Fibroblast of gingiva (primary cell): ENCODE results near the gene FKRP.
"Not testable (repeated sequence)": the region's sequence is repeated elsewhere in the genome, so short reads cannot be mapped to it uniquely, and the experiment has no call there.

Source experiments
- DNase-seq: peaks from one replicate; pipeline ENCODE4 v3.0.0-alpha.2; 2011; ENCODE audit warnings: low read depth

FKRP gene

GRCh38 chr19:46786236-46787039 lies 40.6 kb downstream of the FKRP start:
- peak; percentile 92 for DNase-seq

GRCh38 chr19:46787040-46787330 lies 41.1 kb downstream of the FKRP start:
- DNase-seq: no peak

DNA sequence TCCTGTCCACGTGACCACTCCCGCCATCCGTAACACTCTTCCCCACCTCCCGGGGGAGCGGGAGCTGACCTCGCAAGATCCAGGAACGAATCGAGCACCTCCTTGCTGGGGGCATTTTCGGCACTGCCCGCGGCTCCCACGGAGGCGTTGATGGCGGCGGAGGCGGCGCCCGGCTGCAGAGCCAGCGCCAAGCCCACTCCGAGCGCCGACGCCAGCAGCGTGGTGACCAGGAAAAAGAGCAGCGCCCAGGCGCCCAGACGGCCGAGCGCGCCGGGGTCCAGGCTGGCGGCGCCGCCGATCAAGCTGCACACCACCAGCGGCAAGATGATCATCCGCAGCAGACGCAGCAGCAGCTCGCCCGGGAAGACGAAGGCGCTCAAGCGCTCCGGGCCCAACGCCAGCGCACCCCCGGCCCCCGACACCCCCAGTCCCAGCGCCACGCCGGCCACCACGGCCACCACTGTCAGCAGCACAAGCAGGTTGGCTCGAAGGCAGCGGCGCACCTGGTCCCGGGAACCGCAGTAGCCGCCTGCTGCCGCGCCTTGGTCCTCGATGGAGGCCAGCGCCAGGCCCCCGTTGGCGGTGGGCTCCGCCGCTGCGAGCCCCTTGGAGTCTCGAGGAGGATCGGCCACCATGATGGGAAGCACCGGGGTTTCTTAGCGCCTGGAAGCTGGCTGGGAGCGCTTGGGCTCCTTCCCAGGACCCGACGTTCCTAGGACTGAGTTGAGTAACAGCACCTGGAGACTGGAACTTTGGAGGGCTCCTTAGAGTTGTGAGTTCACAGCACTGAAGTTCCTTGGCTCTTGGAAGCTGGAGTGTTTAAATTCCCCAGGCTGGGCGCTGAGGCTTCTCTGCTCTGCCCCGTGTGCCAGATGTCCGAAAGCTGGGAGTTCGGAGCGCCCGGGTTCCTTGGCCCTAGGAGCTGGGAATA lies 41.7 kb downstream of the FKRP start:
- DNase-seq: peak; percentile 81

DNA sequence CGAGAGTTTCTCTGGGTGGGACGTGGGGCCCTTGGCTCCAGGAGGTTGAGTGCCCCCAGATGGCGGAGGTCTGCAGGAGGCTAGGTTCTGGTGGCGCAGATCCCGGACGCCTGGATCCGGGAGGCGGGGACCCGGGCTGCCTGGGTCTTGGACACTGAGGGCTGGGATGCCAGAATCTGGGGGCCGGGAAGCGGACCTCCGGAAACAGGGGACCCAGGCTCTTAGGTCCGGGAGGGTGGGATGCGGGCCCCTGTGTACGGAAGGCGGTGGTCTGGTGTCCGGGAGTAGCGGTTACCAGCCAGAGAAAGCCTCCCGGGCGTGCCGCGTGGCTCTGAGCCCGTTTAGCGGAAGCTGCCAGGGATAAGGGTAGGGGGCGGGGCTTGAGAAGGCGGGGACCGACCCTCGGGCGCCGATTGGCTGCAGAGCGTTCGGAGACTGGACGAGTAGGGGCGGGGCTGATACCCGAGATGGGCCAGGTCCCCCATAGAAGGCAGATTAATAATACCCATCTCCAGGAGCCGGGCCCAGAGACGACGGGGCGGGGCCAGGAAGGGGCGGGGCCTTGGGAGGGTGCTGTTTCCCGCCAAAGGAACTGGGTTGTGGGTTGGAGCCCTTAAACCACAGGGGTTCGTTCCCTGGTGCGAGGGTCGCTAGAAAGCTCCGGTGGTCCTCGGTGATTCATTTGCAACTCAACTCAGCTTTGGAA lies 42.6 kb downstream of the FKRP start, which contains the start of gene SLC1A5:
SLC1A5 (minus strand) TSS at position 333 of the 706 bp plus-strand sequence. CDS start 629 bp downstream, outside the sequence.
- DNase-seq: peak; percentile 98

- DNase-seq: no peak
Observed at GRCh38 chr19:46788968-46789338, 43.1 kb downstream of the FKRP start.

- DNase-seq: no peak
Observed at GRCh38 chr19:46789371-46789770, 43.5 kb downstream of the FKRP start.

- DNase-seq: no peak
Observed at GRCh38 chr19:46791944-46792343, 46.1 kb downstream of the FKRP start.

DNA sequence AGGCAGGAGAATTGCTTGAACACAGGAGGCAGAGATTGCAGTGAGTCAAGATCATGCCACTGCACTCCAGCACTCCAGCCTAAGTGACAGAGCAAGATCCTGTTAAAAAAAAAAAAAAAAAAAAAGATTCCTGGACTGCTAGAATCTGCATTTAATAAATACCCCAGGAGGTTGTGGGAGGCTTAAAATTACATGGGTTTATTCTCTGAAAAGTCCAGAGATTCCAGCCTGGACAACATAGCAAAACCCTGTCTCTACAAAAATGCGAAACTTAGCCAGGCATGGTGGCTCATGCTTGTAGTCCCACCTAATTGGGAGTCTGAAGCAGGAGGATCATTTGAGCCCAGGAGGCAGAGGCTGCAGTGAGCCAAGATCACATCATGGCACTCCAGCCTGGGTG lies 52.0 kb downstream of the FKRP start:
- peak; percentile 19 for DNase-seq

DNA sequence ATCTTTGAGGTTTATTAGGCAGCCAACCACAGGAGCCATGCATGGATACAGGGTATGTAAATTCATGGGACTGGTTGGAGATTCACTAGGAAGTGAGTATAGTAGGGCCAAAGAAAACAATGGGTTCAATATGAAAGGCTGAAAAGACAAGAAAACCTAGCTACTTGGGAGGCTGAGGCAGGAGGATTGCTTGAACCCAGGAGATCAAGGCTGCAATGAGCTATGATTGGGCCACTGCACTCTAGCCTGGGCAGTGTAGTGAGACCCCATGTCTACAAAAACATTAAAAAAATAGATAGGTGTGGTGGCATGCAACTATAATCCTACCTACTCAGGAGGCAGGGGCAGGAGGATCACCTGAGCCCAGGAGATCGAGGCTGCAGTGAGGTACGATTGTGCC lies 52.9 kb downstream of the FKRP start:
- no peak for DNase-seq

- DNase-seq: no peak
Observed at GRCh38 chr19:46802152-46802551, 56.3 kb downstream of the FKRP start.

GRCh38 chr19:46803555-46803954 lies 57.7 kb downstream of the FKRP start:
- no peak for DNase-seq

GRCh38 chr19:46804432-46804831 lies 58.6 kb downstream of the FKRP start:
- DNase-seq: not testable (repeated sequence)

DNA sequence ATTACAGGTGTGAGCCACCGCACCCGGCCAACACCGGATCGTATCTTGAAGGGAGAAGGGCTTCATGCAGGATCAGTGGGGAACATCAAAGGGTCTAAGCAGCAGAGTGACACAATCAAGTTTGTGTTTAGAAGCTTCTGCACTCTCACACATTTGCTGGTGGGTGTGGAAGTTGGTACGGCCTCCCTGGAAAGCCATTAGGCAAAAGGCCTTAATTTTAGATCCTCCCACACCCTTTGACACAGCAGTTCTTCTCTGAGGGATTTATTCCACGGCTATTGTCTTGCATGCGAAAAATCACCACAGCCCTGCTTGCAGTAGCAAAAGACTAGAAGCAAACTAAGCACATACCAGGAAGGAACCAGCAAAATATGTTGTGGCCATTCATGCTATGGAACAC lies 60.8 kb downstream of the FKRP start:
- DNase-seq: no peak
